H9 (cell line): Measurements from ENCODE around the gene STX8. TPM values are rescaled to one million over a fixed set of nuclear protein-coding genes. Genes with fewer than 3 reads are reported as not detected.

Experiments used
- DNase-seq: peaks from one replicate; pipeline ENCODE4 v3.0.0-alpha.2; 2017
- H2AFZ ChIP-seq: one replicate; pipeline ENCODE4 v1.6.1; 2013; ENCODE audit warnings: mild to moderate bottlenecking, low read length, control low read depth, moderate library complexity
- H2AK5ac ChIP-seq: 2 replicates; pipeline ENCODE4 v1.6.1; 2013; ENCODE audit warnings: low read length, control low read depth, mixed read lengths; ENCODE audit not compliant: insufficient read length
- H2BK120ac ChIP-seq: one replicate; pipeline ENCODE4 v1.6.1; 2013; ENCODE audit warnings: low read depth, mild to moderate bottlenecking, low read length, control low read depth, inconsistent platforms; ENCODE audit not compliant: poor library complexity, severe bottlenecking
- H2BK12ac ChIP-seq: 2 replicates; pipeline ENCODE4 v1.6.1; 2013; ENCODE audit warnings: low read length, control low read depth, mixed read lengths, low read depth; ENCODE audit not compliant: insufficient read length
- H2BK15ac ChIP-seq: 2 replicates; pipeline ENCODE4 v1.6.1; 2013; ENCODE audit warnings: low read depth, low read length, control low read depth
- H2BK20ac ChIP-seq: one replicate; pipeline ENCODE4 v1.6.1; 2013; ENCODE audit warnings: low read depth, mild to moderate bottlenecking, low read length, control low read depth, inconsistent platforms; ENCODE audit not compliant: poor library complexity, severe bottlenecking
- H2BK5ac ChIP-seq: 2 replicates; pipeline ENCODE4 v1.6.1; 2013; ENCODE audit warnings: low read length, control low read depth, mixed read lengths; ENCODE audit not compliant: insufficient read length
- H3K14ac ChIP-seq: 2 replicates; pipeline ENCODE4 v1.6.1; 2013; ENCODE audit warnings: low read length, control low read depth; ENCODE audit not compliant: insufficient read depth
- H3K18ac ChIP-seq: 2 replicates; pipeline ENCODE4 v1.6.1; 2013; ENCODE audit warnings: low read depth, mild to moderate bottlenecking, mixed read lengths, low read length, control low read depth; ENCODE audit not compliant: insufficient read length
- H3K23ac ChIP-seq: 2 replicates; pipeline ENCODE4 v1.6.1; 2013; ENCODE audit warnings: low read length, control low read depth, mixed read lengths, low read depth; ENCODE audit not compliant: insufficient read length
- H3K23me2 ChIP-seq: 2 replicates; pipeline ENCODE4 v1.6.1; 2013; ENCODE audit warnings: low read depth, mild to moderate bottlenecking, mixed read lengths, low read length, control low read depth; ENCODE audit not compliant: insufficient read length, poor library complexity, severe bottlenecking
- H3K27ac ChIP-seq: 2 replicates; pipeline ENCODE4 v1.5.1; 2013; ENCODE audit warnings: low read length, control low read depth, mixed read lengths, low read depth; ENCODE audit not compliant: insufficient read length
- H3K27me3 ChIP-seq: 2 replicates; pipeline ENCODE4 v1.6.1; 2013; ENCODE audit warnings: low read length, control low read depth, inconsistent platforms; ENCODE audit not compliant: insufficient read depth
- H3K4ac ChIP-seq: 2 replicates; pipeline ENCODE4 v1.6.1; 2013; ENCODE audit warnings: low read depth, mild to moderate bottlenecking, control low read depth, inconsistent platforms, low read length, moderate library complexity
- H3K4me1 ChIP-seq: 2 replicates; pipeline ENCODE4 v1.6.1; 2013; ENCODE audit warnings: low read length, control low read depth, inconsistent platforms; ENCODE audit not compliant: insufficient read depth
- H3K4me2 ChIP-seq: 2 replicates; pipeline ENCODE4 v1.6.1; 2013; ENCODE audit warnings: low read length, control low read depth, mixed read lengths; ENCODE audit not compliant: insufficient read length, insufficient read depth
- H3K56ac ChIP-seq: 2 replicates; pipeline ENCODE4 v1.6.1; 2013; ENCODE audit warnings: low read depth, mild to moderate bottlenecking, mixed read lengths, low read length, control low read depth; ENCODE audit not compliant: insufficient read length
- H3K79me1 ChIP-seq: 2 replicates; pipeline ENCODE4 v1.6.1; 2013; ENCODE audit warnings: low read depth, mild to moderate bottlenecking, moderate library complexity, low read length, control low read depth, inconsistent platforms; ENCODE audit not compliant: insufficient read depth, poor library complexity, severe bottlenecking
- H3K79me2 ChIP-seq: 2 replicates; pipeline ENCODE4 v1.6.1; 2013; ENCODE audit warnings: low read length, control low read depth, inconsistent platforms; ENCODE audit not compliant: insufficient read depth
- H3K9ac ChIP-seq: 2 replicates; pipeline ENCODE4 v1.6.1; 2013; ENCODE audit warnings: low read length, control low read depth, mixed read lengths; ENCODE audit not compliant: insufficient read length; ENCODE audit errors: extremely low read depth
- H3K9me3 ChIP-seq: one replicate; pipeline ENCODE4 v1.6.1; 2013; ENCODE audit warnings: low read depth, low read length, inconsistent platforms; ENCODE audit not compliant: control insufficient read depth
- H3T11ph ChIP-seq: one replicate; pipeline ENCODE4 v1.6.1; 2013; ENCODE audit warnings: mild to moderate bottlenecking, low read length, control low read depth, inconsistent platforms
- H4K20me1 ChIP-seq: one replicate; pipeline ENCODE4 v1.6.1; 2013; ENCODE audit not compliant: control insufficient read depth, insufficient read length, insufficient read depth
- H4K5ac ChIP-seq: 2 replicates; pipeline ENCODE4 v1.6.1; 2013; ENCODE audit warnings: low read depth, mild to moderate bottlenecking, mixed read lengths, low read length, control low read depth; ENCODE audit not compliant: insufficient read length
- H4K8ac ChIP-seq: replicated peaks from 2 replicates; pipeline ENCODE4 v1.6.1; 2013; ENCODE audit warnings: low read length, control low read depth, mixed read lengths, low read depth; ENCODE audit not compliant: insufficient read length
- H4K91ac ChIP-seq: 2 replicates; pipeline ENCODE4 v1.6.1; 2013; ENCODE audit warnings: low read depth, mild to moderate bottlenecking, moderate library complexity, mixed read lengths, low read length, control low read depth; ENCODE audit not compliant: insufficient read length
- H3K27ac Mint-ChIP-seq, 3 experiments: 2 replicates in 2 of 3; 3 replicates in 1 of 3; pipeline ENCODE4 v1.8.0; 2020 to 2021; ENCODE audit warnings: mixed read lengths in 3 of 3, mild to moderate bottlenecking in 1 of 3, moderate library complexity in 1 of 3
- H3K27me3 Mint-ChIP-seq: 2 replicates; pipeline ENCODE4 v1.8.0; 2021; ENCODE audit warnings: low read depth, mild to moderate bottlenecking, moderate library complexity, mixed read lengths
- H3K36me3 Mint-ChIP-seq, 3 experiments: 2 replicates in 2 of 3; 3 replicates in 1 of 3; pipeline ENCODE4 v1.8.0; 2020 to 2021; ENCODE audit warnings: low read depth in 3 of 3, mixed read lengths in 3 of 3; ENCODE audit not compliant: insufficient read depth in 1 of 3
- H3K4me1 Mint-ChIP-seq, 2 experiments: 2 replicates each; pipeline ENCODE4 v1.8.0; 2020; ENCODE audit warnings: mixed read lengths in 2 of 2
- H3K4me3 Mint-ChIP-seq, 2 experiments: 2 replicates in 1 of 2; 3 replicates in 1 of 2; pipeline ENCODE4 v1.8.0; 2020 to 2021; ENCODE audit warnings: mild to moderate bottlenecking in 2 of 2, mixed read lengths in 2 of 2, moderate library complexity in 1 of 2
- H3K9me3 Mint-ChIP-seq, 2 experiments: 2 replicates in 1 of 2; 3 replicates in 1 of 2; pipeline ENCODE4 v1.8.0; 2020; ENCODE audit warnings: mild to moderate bottlenecking in 2 of 2, mixed read lengths in 2 of 2, moderate library complexity in 1 of 2
- CTCF ChIP-seq: fragments of 200-600 bp; sonication (generic); conservative IDR thresholded peaks from 3 replicates; pipeline ENCODE4 v1.8.0; 2021; ENCODE audit warnings: antibody characterized with exemption, mild to moderate bottlenecking
- WGBS: extraction: QIAGEN DNeasy Blood & Tissue Kit; methylation state at CpG from one replicate; pipeline ENCODE4 v1.1.7; 2013; ENCODE audit warnings: missing lambda C conversion rate, low lambda C conversion rate, mixed read lengths; ENCODE audit not compliant: insufficient read length; ENCODE audit errors: extremely low coverage; 5-methylcytosine and 5-hydroxymethylcytosine counted together
- total RNA-seq: library from RNA; stranded (reverse); gene quantifications from 2 replicates; pipeline ENCODE4 v1.2.1, GENCODE V29; 2021

STX8 gene
- total RNA-seq, 1 experiment from 2014 or later = 55.1 TPM

- Mint-ChIP-seq H3K4me1 (peaks cover 43 to 46% of the 10 kb centered on the region in 2 experiments), H3K27me3 (no peaks in the 10 kb centered on the region), H3K4me3 (no peak overlapping the region; a peak in 1 of 5 replicates), H3K27ac (peak overlapping the region in 1 of 3 experiments; percentile 52; a peak in 1 of 7 replicates), H3K9me3 (no peaks in the 10 kb centered on the region), H3K36me3 (no peaks in the 10 kb centered on the region)
- Histone ChIP-seq H2BK12ac (no peak overlapping the region), H4K91ac (no peak overlapping the region), H4K8ac (no peak overlapping the region), H3K79me2 (no peaks in the 10 kb centered on the region), H2AK5ac (no peak overlapping the region), H3K79me1 (no peaks in the 10 kb centered on the region), H3K9ac (no peak overlapping the region), H3K27me3 (no peaks in the 10 kb centered on the region), H2AFZ (no peak overlapping the region), H2BK5ac (no peak overlapping the region), H4K20me1 (no peaks in the 10 kb centered on the region), H3T11ph (no peak overlapping the region), H3K23me2 (no peaks in the 10 kb centered on the region), H3K14ac (no peak overlapping the region), H3K9me3 (no peaks in the 10 kb centered on the region), H3K56ac (no peak overlapping the region), H3K4me1 (peaks cover 11% of the 10 kb centered on the region; the same call in 1 of the 2 replicates), H3K4ac (no peak overlapping the region), H2BK120ac (no peak overlapping the region), H3K27ac (no peak overlapping the region), H2BK15ac (no peak overlapping the region), H3K18ac (no peak overlapping the region), H2BK20ac (no peak overlapping the region), H3K23ac (no peak overlapping the region), H4K5ac (no peak overlapping the region), H3K4me2 (no peak overlapping the region)
- no CpG with 5 or more reads among the region's 4 CpGs for WGBS
- TF ChIP-seq CTCF = no peak
- DNase-seq = no peak
Measured at GRCh38 chr17:9284884-9285283, 290.7 kb downstream of the STX8 start.
